GM19240 (cell line): ENCODE measurements around the gene POTEG.
"Not testable (repeated sequence)": the region's sequence is repeated elsewhere in the genome, so short reads cannot be mapped to it uniquely, and the experiment has no call there.

Source experiments
- DNase-seq: peaks from one replicate; pipeline ENCODE4 v3.0.0; 2011; ENCODE audit warnings: low spot score; ENCODE audit not compliant: insufficient read length

Gene POTEG

GRCh38 chr14:19374451-19374903, 59.7 kb downstream of the POTEG start:
- not testable (repeated sequence) for DNase-seq

DNA sequence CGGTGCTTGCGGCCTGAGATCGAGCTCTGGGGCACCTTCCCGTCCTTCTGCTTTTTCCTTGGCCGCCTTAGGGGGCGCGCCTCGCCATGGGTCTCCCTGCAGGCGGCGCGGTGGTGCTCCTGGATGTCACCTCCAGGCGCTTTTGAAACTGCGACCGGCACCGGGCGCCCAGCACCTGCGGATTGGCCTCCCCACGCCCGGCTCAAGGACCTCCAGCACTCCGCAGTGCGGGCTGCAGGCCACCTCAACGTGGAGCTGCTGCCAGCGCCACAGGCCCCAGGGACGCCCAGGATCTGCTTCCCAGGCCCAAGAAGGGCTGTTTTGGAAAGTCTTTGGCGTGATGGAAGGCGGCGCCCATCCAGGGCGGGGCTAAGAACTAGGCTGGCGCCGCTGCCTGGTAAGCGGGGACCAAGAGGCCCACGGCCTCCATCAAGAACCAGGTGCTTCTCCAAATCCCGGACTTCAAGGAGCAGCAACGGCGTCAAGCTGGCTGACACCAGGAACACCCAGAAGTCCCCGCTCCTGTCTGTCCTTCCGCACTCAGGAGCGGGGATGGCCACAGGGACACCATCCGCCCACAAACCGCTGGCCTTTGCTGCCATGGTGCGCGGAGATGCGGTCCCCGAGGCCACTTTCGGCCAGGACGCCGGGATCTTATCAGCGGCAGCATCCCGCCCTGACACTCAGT, 61.2 kb downstream of the POTEG start:
- DNase-seq = not testable (repeated sequence)

DNA sequence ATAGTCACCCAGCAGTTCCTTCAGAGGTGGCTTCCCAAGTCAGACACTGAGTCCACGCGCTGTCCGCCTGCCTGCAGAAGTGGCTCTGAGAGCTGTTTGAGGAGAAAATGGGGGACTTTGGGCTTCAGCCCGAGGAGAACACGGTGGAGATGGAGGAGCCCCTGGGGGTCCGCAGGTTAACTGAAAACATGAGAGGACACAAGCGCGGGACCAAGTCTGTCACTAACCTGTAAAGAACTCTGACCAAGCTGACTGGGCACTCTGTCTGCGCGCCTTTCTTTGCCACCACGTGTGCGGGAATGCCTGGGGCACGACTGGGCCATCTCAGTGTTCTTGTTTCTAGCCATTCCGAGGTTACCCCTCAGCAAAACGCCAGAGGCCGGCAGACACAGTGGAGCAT, 62.4 kb downstream of the POTEG start:
- DNase-seq = not testable (repeated sequence)

GRCh38 chr14:19362803-19363202, 71.3 kb downstream of the POTEG start:
- DNase-seq = not testable (repeated sequence)

GRCh38 chr14:19362323-19362722, 71.8 kb downstream of the POTEG start:
- DNase-seq = not testable (repeated sequence)

GRCh38 chr14:19361636-19362253, 72.4 kb downstream of the POTEG start:
- not testable (repeated sequence) for DNase-seq

DNA sequence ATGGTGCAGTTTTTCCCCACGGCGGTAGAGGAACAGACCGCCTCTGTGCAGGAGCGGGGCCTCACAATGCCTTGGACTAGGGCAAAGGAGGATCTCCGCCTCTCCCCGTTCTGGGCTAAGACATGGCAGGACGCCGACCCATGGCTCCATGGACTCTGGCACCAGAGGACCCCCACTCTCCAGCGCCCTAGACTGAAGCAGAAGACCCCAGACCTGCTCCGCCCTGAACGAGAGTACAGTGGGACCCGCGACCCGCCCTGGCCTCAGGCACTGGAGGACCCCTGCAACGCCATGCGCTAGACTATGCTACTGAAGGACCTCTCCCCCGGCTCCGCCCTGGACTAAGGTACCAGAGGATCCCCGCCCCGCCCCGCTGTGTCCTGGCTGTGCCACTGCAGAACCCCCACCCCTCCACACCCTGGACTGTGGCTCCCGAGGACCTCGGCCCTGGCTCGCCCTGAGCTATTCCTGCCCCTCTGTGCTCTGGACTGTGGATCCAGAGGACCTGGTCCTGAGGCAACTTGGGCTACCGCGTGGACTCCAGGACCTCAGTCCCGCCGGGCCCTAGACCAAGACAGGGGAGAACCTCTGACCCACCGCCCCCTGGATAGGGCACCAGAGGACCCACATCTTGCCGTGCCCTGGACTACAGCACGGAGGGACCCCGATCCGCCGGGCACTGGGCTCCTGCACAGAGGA, 73.1 kb downstream of the POTEG start:
- DNase-seq = not testable (repeated sequence)
